ENCODE data around the gene ADAM12.

- TF ChIP-seq CTCF (conservative IDR thresholded peaks at IDR 0.05; ENCODE audit: low read length) (no peak), EZH2phosphoT487 (IDR thresholded peaks at IDR 0.05; ENCODE audit: borderline replicate concordance) (no peak)
Measured at GRCh38 chr10:126175641-126176262, 212.5 kb downstream of the ADAM12 start.

All from Loucy (cell line).